ENCODE results near the gene METTL26.

Gene METTL26

DNA sequence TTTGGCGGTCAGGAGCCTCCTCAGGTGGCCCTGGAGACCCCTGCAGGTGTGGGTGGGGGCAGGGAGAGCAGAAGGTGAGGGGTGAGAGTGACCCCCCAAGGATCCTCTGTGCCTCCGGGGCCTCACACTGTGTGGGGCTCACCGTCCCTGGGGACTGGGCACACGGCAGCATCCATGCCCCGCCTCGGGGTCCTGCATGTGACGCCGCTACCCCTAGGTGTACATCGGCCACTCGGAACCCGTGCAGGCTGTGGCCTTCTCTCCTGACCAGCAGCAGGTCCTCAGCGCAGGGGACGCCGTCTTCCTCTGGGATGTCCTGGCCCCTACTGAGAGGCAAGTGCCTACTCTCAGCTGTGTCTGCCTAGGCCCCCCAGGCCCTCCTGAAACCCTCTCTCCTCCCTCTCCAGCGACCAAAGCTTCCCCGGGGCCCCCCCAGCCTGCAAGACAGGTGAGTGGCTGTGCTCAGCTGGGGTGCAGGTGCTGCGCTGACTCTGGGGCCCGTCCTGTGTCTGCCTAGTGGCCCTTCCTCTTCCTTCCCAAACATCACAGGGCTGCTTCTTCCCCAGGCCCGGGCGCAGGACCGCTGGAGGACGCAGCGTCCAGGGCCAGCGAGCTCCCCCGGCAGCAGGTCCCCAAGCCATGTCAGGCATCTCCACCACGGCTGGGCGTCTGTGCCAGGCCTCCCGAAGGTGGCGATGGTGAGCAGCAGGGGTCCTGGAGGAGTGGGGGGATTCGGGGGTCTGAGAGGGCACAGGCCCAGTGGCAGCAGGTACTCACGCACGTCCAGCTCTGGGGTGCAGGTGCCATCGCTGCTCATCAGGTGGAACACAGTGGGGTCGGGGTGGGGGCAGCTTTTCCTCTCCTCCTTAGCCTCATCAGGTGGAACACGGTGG lies 22.8 kb upstream of the METTL26 start:
- DNase-seq (ENCODE audit: low spot score): no peak

DNA sequence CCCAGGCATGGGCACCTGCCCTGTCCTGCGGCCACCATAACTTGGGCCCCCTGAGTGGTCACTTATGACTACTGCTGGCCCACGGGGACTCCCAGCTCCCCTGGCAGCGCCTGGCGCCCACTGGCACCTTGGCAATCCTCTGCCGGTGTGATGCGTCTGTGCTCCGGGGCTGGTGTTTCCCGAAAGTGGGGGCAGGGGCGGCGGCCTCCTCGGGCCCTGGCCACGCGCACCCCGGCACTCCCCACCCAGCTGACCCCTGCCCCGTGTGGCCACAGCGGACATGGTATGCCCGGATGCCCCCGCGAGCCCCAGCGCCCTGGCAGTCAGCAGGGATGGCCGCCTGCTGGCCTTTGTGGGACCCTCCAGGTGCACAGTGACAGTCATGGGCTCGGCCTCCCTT lies 21.4 kb upstream of the METTL26 start:
- DNase-seq (ENCODE audit: low spot score): no peak

DNA sequence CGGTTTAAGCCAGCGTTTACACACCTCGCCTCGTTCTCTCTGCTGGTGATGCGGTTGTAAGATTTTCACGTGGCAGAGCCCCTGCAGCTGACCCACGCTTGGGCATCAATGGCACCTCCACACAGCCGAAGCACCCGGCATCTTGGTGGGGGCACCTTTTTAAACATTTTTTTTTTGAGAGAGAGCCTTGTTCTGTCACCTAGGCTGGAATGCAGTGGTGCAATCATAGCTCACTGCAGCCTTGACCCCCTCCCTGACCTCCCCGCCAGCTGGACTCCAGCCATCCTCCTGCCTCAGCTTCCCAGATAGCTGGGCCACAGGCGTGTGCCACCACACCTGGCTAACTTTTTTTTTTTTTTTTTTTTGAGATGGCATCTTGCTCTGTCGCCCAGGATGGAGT lies 17.9 kb upstream of the METTL26 start:
- no peak for DNase-seq (ENCODE audit: low spot score)

- DNase-seq (ENCODE audit: low spot score): no peak
These were observed 16.6 kb upstream of the METTL26 start for GRCh38 chr16:652454-653305.

- no peak for DNase-seq (ENCODE audit: low spot score)
These were observed 15.7 kb upstream of the METTL26 start for GRCh38 chr16:651844-652243.

DNA sequence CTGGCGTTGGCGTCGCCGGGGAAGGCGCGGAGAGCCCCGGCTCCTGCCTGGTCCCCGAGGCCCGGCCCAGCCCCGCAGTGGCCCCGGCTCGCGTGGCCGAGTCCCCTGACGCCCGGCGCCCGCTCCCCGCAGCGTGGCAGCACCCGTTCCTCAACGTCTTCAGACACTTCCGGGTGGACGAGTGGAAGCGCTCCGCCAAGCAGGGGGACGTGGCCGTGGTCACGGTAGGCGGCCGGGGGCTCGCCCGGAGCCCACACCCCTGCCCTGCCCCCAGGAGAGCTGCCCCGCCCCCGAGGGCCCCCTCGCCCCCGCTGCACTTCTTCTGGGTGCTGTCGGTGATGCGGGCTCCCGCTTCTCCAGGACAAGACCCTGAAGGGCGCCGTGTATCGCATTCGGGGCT lies 13.5 kb upstream of the METTL26 start:
- DNase-seq (ENCODE audit: low spot score): no peak

- DNase-seq (ENCODE audit: low spot score): peak; percentile 88
These were observed 12.9 kb upstream of the METTL26 start, which contains the start of gene WDR90 for GRCh38 chr16:648781-649589. TSS of gene WDR90 (plus strand) at chr16:649365. CDS start at chr16:649417, 52 bp downstream.

DNA sequence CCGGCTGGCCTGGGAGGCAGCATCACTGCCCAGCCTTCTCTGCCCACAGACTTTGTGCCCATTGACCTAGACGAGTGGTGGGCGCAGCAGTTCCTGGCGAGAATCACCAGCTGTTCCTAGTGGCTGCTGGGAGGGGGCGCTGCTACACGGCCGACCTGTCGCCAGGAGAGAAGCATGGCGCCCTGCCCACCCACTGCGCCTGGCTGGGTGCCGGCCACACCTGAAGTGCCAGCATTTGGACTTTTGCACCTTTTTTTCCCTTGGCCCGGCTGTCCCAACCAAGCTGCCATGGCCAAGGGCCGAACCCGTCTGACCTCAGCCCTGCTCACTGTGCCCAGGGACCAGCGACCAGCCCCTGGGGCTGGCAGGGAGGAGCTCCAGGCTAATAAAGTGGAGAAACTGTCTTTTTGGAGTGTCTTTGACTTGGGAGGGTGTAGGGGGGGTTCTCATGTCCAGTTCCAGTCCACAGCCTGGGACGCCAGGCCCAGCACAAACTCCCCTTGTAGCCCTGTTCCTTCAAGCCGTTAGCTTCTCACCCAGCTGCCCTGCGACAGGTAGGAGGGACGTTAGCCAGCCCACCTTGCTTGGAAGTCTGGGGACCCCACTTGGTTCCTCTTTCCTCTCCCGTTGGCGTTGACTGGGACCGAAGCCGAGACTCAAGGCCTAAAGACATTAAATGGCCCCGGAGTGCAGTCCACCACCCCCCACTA lies 12.1 kb upstream of the METTL26 start:
- peak; percentile 45 for DNase-seq (ENCODE audit: low spot score)

DNA sequence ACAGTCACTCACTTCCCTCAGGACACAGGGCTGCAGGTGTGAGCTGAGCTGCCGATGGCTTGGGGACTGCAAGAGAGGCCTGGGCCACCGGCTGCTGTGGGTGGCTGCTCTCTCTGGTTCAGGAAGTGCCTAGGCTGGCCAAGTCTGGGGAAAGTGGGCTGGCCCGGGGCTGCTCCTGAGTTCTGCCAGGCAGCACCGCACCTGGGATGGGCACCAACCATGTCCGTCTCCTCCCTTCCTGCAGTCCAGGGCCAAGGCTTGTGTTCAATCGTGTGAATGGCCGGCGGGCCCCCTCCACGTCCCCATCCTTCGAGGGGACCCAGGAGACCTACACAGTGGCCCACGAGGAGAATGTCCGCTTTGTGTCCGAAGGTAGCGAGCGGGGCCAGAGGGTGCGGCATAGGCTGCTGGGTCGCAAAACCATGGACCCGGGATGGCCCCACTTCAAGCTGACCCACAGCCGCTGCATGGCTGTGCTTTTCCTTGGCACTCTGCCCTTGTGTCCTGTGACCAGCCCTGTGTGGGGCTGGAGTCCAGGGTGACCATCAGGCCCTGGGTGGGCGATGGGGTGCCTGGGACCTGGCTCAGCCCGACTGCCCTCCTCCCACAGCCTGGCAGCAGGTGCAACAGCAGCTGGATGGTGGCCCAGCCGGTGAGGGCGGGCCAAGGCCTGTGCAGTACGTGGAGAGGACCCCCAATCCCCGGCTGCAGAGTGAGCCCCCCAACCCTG lies 11.2 kb upstream of the METTL26 start:
- no peak for DNase-seq (ENCODE audit: low spot score)

DNA sequence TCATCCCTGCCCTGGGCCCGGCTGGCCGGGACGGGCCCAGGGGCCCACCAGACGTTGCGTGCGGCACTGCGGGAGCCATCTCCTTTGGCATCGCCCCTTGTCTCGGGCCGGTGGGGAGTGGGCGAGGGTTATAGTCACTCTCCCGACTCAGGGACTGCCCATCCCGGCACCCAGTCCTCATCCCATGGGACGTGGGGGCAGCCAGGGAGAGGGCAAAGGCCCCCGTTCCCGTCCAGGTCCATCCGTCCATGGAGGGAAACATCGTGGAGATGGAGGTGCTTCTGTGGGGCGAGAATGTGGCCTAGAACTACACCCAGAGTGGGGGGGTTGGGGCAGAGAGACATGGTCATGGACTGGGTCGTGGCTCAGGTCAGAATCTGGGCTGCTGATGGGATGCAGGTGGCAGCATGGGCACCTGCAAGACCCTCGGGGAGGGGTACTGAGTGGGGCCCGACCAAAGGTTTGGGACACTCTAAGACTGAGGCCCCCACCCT lies 10.6 kb upstream of the METTL26 start:
- no peak for DNase-seq (ENCODE audit: low spot score)

- DNase-seq (ENCODE audit: low spot score): no peak
These were observed 10.0 kb upstream of the METTL26 start for GRCh38 chr16:645852-646678.

GRCh38 chr16:644556-644955 lies 8.5 kb upstream of the METTL26 start:
- no peak for DNase-seq (ENCODE audit: low spot score)

DNA sequence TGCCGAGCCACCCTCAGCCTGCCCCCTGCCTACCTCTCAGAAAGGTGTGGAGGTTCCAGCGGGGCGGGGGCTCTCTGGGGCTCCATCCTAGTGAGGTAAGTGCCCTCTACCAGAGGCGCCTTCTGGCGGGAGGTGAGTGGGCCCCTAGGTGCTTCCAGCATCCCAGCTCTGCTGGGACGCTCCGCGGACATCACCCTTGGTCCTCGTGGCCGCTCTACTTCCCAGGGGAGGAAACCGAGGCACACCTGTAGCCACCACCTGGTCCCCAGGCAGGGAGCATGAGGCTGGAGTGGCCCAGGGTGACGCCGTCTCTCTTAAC lies 6.9 kb upstream of the METTL26 start:
- no peak for DNase-seq (ENCODE audit: low spot score)

- no peak for DNase-seq (ENCODE audit: low spot score)
These were observed 6.3 kb upstream of the METTL26 start for GRCh38 chr16:642189-643049.

DNA sequence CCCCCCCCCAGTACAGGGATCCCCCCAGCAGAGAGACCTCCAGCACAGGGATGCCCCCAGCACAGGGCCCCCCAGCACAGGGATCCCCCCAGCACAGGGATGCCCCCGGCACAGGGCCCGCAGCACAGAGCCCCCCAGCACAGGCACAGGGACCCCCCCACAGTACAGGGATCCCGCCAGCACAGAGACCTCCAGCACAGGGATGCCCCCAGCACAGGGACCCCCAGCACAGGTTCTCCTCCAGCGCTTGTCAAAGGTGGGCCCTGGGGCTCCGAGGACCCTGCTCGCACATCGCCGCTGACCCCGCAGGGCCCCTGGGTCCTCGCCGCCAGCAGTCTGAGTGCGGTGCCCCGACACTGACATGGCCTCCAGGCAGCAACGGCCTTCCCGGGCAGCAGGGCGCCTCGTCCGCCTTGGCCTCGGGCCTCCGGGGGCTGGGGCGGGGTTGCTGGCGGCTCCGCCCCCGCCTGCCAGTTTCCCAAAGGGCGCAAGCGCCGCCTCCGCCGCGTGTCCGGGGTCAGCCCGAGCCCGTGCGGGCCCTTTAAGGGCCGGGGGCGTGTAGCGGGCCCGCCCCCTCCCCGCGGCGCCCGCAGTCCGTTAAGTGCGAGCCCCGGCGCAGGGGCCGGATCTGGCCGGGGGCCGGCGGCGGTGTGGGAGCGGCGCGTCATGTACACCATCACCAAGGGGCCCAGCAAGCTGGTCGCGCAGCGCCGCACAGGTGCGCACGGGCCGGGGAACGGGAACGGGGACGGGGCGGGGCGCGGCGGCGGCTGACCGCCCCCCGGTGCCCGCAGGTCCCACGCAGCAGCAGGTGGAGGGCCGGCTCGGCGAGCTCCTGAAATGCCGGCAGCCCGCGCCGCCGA lies 5.5 kb upstream of the METTL26 start, which contains the start of gene MCRIP2:
Gene MCRIP2 (plus strand): TSS at position 503 of the 863 bp plus-strand sequence. CDS start 164 bp downstream, at position 667.
- DNase-seq (ENCODE audit: low spot score): peak; percentile 81

DNA sequence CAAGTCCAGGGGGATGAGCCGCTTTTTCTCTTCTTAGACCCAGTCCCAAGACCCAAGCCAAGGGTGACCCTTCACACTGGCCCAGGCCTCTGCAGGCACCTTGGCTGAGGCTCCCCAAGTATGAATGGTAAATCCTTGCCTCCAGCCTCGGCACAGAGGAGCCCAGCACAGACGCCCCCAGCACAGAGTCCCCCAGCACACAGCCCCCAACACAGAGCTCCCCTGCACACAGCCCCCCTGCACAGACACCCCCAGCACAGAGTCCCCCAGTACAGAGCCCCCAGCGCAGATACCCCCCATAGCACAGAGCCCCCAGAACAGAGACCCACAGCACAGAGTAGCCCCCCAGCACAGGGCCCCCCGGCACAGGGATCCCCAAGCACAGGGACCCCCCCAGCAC lies 4.5 kb upstream of the METTL26 start:
- no peak for DNase-seq (ENCODE audit: low spot score)

DNA sequence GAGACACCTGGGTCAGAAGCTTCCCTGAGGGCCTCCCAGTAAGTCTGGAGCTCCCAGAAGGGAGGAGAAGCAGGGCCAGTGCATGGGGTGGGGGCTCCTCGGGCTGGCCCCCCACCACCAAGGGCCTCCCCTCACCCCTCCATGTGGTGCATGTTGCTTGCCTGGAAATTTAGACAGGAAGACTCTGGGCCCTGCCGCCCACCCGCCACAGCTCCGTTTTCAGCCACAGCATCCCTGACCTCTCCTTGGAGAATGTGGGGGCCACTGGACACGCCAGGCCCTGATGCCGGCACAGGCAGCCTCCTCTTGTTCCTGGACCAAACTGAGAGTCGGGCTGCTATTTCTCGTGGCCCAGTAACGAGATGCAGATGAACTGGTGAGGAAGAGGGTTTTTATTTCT lies 2.7 kb upstream of the METTL26 start:
- DNase-seq (ENCODE audit: low spot score): no peak
